HUES64 (cell line): ENCODE results near the gene MTCH1. TPM values are rescaled to one million over a fixed set of nuclear protein-coding genes. Genes with fewer than 3 reads are reported as not detected.

Experiments
- H3K27ac ChIP-seq: 2 replicates; pipeline ENCODE4 v1.7.0; 2013; ENCODE audit warnings: low read depth, low read length, inconsistent platforms
- H3K27me3 ChIP-seq: 2 replicates; pipeline ENCODE4 v1.6.1; 2013; ENCODE audit warnings: mild to moderate bottlenecking, low read length; ENCODE audit not compliant: insufficient read depth
- H3K36me3 ChIP-seq: 2 replicates; pipeline ENCODE4 v1.6.1; 2013; ENCODE audit warnings: mild to moderate bottlenecking, low read length; ENCODE audit not compliant: insufficient read depth
- H3K4me1 ChIP-seq: 2 replicates; pipeline ENCODE4 v1.6.1; 2013; ENCODE audit warnings: mild to moderate bottlenecking, low read length, moderate library complexity; ENCODE audit not compliant: insufficient read depth
- H3K4me3 ChIP-seq: 2 replicates; pipeline ENCODE4 v1.5.1; 2013; ENCODE audit warnings: mild to moderate bottlenecking, low read length, moderate library complexity
- H3K9ac ChIP-seq: 2 replicates; pipeline ENCODE4 v1.6.1; 2013; ENCODE audit warnings: mild to moderate bottlenecking, low read depth, low read length
- H3K9me3 ChIP-seq: 2 replicates; pipeline ENCODE4 v1.6.1; 2013; ENCODE audit warnings: low read depth, low read length; ENCODE audit not compliant: insufficient read depth
- WGBS: fragments of 150-250, 120-280 bp; methylation state at CpG from one replicate; pipeline ENCODE4 v1.1.7; 2013; ENCODE audit warnings: missing lambda C conversion rate; 5-methylcytosine and 5-hydroxymethylcytosine counted together
- polyA plus RNA-seq, 2 experiments: library from polyadenylated mRNA; stranded (reverse); fragments of 50-300 nt; gene quantifications; one replicate each; pipeline ENCODE4 v1.2.3, GENCODE V29; 2013

MTCH1 gene, protein sequence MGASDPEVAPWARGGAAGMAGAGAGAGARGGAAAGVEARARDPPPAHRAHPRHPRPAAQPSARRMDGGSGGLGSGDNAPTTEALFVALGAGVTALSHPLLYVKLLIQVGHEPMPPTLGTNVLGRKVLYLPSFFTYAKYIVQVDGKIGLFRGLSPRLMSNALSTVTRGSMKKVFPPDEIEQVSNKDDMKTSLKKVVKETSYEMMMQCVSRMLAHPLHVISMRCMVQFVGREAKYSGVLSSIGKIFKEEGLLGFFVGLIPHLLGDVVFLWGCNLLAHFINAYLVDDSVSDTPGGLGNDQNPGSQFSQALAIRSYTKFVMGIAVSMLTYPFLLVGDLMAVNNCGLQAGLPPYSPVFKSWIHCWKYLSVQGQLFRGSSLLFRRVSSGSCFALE
- 141 TPM for polyA plus RNA-seq (2013, experiment 1 of 2)
- 130 TPM for polyA plus RNA-seq (2013, experiment 2 of 2)

DNA sequence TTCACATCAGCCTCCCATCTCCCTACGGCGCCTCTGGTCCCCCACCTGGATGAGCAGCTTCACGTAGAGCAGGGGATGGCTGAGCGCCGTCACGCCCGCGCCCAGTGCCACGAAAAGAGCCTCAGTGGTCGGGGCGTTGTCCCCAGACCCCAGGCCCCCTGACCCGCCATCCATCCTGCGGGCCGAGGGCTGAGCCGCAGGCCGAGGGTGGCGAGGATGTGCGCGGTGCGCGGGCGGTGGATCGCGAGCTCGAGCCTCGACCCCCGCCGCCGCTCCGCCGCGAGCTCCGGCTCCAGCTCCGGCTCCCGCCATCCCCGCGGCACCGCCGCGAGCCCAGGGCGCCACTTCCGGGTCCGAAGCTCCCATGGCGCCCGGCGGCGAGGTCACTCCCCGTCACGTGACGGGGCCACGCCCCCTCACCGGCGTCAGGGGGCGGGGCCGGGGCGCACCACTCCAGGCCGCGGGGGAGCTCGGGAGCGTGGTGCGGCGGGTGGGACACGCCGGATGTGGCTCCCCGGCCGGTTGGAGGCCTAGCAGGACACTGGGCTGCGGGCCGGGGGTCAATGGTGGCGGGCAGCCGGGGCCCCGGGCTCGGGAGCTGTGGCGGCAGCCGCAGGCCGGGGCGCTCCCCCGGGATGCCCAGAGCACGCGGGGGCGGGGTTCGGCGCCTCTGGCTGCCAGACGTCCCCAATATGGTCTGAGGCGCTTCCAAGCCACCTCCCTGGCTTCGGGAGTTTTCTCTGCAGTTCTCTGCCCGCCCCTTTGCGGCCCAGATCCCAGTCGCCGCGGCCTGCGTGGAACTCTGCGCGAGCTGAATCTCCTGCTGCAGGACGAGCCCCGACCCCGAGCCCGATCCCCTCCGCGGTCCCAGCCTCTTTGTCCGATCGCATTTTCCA lies at the start of gene MTCH1:
Gene MTCH1, minus strand, starts transcription at position 389 of the 896 bp plus-strand sequence. Its CDS starts 23 bp downstream, at position 366.
- H3K36me3 ChIP-seq = no peaks in the 10 kb centered on the region
- under 1% methylated on average over 101 of the region's 101 CpGs for WGBS

DNA sequence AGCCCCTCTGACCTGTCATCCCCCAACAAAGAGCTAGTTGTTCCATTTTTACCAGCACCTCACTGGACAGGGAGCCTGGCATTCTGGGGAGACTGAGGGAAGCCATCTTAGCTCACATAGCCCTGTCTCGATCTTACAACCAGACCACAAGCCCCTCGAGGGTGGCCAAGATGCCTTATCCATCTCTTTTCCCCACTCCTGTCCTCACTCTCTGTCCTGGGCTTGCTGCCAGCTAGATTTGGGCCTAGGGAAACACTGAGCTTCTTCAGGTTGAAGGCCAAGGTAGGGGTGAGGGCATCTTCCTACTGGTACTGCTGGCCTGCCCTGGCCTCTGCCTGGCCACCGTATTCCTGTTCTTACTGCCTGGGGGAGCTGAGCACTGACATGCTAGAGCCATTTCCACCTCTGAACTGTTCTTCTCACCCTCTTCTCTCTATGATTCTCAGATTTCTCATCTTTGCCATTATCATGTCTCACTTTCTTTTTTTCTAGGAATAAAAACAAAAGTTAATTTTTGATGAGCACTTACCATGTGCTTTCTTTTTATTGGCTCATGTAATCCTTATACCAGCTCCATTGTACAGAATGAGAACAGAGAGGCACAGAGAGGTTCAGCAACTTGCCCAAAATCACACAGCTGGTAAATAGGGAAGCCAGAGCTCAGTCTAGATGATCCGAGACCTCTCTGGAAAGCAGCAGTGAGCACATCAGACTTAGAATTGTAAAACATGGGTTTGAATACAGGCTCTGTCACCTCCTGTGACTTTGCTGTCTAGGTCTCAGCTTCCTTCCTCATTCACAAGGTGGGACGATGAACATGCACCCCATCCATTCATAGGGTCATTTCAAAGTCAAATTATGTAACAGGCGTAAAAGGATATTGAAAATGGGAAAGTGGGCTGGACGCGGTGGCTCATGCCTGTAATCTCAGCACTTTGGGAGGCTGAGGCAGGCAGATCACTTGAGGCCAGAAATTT lies 48.1 kb upstream of the MTCH1 start:
- H3K4me3 ChIP-seq = no peak overlapping the region
- H3K4me1 ChIP-seq = peaks cover 4% of the 10 kb centered on the region; the same call in 1 of the 2 replicates
- no peaks in the 10 kb centered on the region for H3K36me3 ChIP-seq
- no peak overlapping the region for H3K27ac ChIP-seq
- no peaks in the 10 kb centered on the region for H3K27me3 ChIP-seq
- 86% methylated on average over 8 of the region's 8 CpGs for WGBS
- H3K9me3 ChIP-seq = peaks cover 10% of the 10 kb centered on the region
- no peak overlapping the region for H3K9ac ChIP-seq

More for the DNA sequence above, at the start of gene MTCH1:
- Histone ChIP-seq H3K27ac (peak within 1 kb of the TSS; percentile 87), H3K4me1 (peaks cover 24% of the 10 kb centered on the region), H3K27me3 (no peaks in the 10 kb centered on the region), H3K4me3 (peak within 1 kb of the TSS; percentile 88), H3K9ac (peak within 1 kb of the TSS; percentile 96), H3K9me3 (no peaks in the 10 kb centered on the region)

DNA sequence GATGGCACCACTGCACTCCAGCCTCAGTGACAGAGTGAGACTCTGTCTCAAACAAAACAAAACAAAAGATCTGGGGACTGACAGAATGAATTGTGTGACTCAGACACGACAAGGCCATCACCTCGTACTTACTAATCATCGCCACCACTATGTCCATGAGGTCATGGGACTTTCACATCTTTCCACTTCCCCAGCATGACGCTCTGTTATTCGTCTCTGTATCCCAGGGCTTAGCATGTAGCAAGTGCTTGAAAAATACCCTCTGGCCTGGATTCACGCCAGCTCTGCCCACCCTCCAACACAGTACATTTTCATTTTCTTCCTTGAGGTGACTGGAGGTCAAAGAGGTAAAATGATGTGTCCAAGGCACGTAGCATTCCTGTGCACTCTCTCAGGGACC lies 47.3 kb upstream of the MTCH1 start:
- no peaks in the 10 kb centered on the region for H3K36me3 ChIP-seq
- no peak overlapping the region for H3K4me3 ChIP-seq
- H3K4me1 ChIP-seq = 0 out of 2 replicates have a peak, but pooled peaks cover under 1% of the 10 kb centered on the region
- no peak overlapping the region for H3K9ac ChIP-seq
- 87% methylated on average over 7 of the region's 7 CpGs for WGBS
- no peaks in the 10 kb centered on the region for H3K27me3 ChIP-seq
- H3K27ac ChIP-seq = no peak overlapping the region
- H3K9me3 ChIP-seq = peaks cover 10% of the 10 kb centered on the region

DNA sequence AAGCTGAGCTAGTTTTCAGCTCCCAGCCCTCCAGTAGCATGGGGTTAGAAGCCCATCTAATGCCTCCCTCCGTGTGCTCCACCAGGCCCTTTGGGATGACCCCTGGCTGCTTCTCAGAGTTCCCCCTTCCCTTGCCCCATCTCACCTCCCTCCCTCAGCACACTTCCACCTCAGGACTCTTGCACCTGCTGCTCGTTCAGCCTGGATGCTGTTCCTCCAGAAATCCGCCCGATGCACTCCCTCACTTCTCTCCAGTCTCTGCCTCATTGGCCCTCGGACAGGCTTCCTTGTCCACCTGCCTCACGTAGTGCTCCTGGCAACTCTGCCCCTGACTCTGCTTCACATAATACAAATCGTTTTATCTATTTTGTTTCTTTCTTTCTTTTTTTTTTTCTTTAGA lies 46.2 kb upstream of the MTCH1 start:
- H3K36me3 ChIP-seq = no peaks in the 10 kb centered on the region
- no peaks in the 10 kb centered on the region for H3K4me1 ChIP-seq
- H3K27ac ChIP-seq = no peak overlapping the region
- H3K9me3 ChIP-seq = peaks cover 10% of the 10 kb centered on the region
- no peak overlapping the region for H3K9ac ChIP-seq
- WGBS = 90% methylated on average over 7 of the region's 7 CpGs
- no peaks in the 10 kb centered on the region for H3K27me3 ChIP-seq
- H3K4me3 ChIP-seq = no peak overlapping the region

DNA sequence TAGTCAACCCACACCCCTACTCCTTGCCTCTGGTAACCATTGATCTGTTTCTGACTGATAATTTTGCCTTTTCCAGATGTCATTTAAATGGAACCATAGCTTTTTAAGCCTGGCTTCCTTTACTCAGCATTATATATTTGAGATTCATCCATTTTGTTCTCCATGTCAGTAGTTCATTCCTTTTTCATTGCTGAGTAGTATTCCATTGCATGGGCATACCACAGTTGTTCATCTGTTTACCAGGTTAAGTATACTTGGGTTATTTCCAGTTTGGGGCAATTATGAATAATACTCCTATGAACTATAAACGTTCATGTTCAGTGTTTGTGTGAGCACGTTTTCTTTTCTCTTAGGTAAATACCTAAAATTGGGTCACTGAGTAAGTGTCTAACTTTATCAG lies 44.6 kb upstream of the MTCH1 start:
- Histone ChIP-seq H3K27ac (no peak overlapping the region), H3K27me3 (no peaks in the 10 kb centered on the region), H3K4me3 (no peak overlapping the region), H3K4me1 (no peaks in the 10 kb centered on the region), H3K9me3 (peaks cover 10% of the 10 kb centered on the region), H3K36me3 (no peaks in the 10 kb centered on the region), H3K9ac (no peak overlapping the region)
- WGBS = 94% methylated on average over 2 of the region's 2 CpGs

DNA sequence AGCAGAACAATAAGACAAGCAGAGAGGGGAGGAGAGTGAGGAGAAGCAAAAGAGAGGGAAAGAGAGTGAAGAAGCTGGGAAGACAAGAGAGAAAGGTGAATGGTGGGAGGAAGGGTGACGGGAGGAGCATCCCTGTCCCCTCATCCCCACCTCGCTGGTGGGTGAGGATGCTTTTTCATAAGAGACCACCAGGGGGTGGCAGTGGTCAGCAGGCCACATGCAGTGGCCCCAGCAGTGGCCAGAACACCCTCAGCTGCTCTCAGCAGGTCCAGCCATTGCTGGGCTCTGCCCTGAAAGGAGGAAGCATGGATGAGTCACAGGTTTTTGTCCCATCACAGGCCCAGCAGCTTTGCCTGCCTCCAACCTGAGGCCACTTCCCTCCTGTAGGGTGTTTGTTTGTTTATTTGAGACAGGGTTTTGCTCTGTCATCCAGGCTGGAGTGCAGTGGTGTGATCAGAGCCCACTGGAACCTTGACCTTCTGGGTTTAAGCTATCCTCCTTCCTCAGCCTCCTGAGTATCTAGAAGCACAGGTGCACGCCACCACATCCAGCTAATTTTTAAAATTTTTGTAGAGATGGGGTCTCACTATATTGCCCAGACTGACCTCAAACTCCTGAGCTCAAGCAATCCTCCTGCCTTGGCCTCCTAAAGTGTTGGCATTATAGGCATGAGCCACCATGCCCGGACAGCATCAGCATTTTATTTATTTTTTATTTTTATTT lies 43.4 kb upstream of the MTCH1 start:
- no peak overlapping the region for H3K4me3 ChIP-seq
- no peak overlapping the region for H3K9ac ChIP-seq
- H3K4me1 ChIP-seq = no peaks in the 10 kb centered on the region
- no peak overlapping the region for H3K27ac ChIP-seq
- H3K9me3 ChIP-seq = peaks cover 10% of the 10 kb centered on the region
- 33% methylated on average over 1 of the region's 4 CpGs for WGBS
- no peaks in the 10 kb centered on the region for H3K36me3 ChIP-seq
- H3K27me3 ChIP-seq = no peaks in the 10 kb centered on the region

DNA sequence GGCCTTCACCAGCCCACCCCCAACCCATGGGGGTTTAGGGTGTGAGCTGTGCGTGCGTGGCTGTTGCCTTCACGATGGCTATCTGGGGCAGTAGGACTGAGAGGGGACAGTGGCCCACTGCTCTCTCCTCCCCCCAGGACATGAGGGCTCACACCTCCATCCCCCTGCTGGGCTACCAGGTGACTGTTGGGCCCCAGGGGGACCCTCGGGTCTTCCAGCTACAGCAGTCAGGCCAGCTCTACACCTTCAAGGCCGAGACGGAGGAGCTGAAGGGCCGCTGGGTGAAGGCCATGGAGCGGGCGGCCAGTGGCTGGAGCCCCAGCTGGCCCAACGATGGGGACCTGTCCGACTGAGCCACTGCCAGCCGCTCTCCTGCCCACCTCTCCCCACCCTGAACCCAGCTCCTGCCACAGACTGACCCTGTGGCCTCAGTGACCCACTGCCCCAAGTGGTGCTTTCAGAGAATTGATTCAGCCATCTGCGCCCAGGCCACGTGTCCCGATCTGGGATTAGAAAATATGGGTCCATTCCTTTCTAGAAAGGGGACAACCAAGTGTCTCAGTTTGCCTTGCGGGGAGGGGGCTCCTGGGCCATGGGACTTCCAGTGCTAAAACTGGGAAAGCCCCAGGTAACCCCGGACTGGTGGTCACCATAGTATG lies 41.9 kb upstream of the MTCH1 start:
- no peaks in the 10 kb centered on the region for H3K36me3 ChIP-seq
- no peak overlapping the region for H3K27ac ChIP-seq
- no peaks in the 10 kb centered on the region for H3K27me3 ChIP-seq
- no peaks in the 10 kb centered on the region for H3K4me1 ChIP-seq
- no peak overlapping the region for H3K4me3 ChIP-seq
- peaks cover 10% of the 10 kb centered on the region for H3K9me3 ChIP-seq
- WGBS = 93% methylated on average over 17 of the region's 17 CpGs
- H3K9ac ChIP-seq = no peak overlapping the region

DNA sequence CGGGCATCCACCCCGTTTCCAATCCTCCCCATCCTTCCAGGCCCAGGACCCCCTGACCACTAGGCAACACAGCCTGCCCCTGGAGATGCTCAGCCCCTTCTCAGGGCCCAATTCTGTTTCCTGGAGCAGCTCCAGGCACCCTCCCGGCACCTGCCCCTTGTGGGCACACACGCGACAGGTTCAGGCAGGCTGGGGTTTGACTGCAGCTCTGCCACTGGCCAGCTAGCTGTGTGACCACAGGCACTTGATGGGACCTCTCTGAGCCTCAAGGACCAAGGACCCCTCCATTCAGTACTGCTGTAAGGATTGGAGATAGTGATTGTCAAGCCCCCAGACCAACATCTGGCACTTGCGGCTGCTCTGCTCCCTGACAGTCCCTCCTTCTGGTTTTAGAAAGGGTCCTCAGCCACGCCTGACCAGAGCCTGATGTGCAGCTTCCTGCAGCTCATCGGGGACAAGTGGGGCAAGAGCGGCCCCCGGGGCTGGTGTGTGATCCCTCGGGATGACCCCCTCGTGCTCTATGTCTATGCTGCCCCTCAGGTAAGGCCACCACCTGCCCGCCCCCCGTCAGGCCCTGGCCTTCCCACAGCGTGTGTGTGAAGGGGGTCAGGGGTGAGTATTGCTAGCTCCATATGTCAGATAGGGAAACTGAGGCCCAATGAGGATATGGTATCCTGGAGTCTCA lies 41.2 kb upstream of the MTCH1 start:
- H3K4me1 ChIP-seq = no peaks in the 10 kb centered on the region

DNA sequence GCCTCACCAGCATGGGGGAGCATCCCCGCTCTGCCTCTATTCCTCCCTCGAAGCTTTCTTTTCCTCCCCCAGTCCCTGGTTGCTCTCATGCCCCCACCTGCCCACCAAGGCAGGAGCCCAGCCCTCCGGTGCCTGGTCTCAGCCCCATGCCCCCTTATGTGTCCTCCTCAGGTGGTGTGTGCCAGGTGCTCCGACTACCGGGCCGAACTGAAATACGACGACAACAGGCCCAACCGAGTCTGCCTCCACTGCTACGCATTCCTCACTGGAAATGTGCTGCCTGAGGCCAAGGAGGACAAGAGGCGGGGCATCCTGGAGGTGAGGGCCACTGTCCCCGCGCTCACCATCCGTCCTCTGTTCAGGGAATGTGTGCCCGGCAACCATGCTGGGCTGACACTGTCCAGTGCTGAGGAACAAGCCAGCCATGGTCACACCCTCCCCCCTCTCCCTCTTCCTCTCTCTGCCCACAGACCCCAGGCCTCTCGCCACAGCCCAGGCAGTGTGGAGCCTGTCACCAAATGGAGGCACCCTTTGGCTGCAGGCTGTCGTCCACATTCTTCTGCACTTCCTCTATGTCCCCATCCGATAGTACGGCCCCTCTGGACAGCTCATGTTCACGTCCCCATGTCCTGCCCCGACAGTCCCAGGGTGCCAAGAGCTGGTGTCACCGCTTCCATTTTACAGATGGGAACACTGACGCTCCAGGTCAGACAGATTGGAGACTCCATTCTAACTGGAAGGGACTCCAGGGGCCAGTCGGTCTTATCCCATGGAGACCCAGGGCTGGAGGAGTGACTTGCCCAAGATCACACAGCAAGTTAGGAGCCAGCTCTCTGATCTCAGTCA lies 39.8 kb upstream of the MTCH1 start:
- no peak overlapping the region for H3K9ac ChIP-seq

More for the DNA sequence above, 41.2 kb upstream of the MTCH1 start:
- no peaks in the 10 kb centered on the region for H3K27me3 ChIP-seq
- H3K9me3 ChIP-seq = peaks cover 10% of the 10 kb centered on the region
- no peak overlapping the region for H3K4me3 ChIP-seq
- 92% methylated on average over 15 of the region's 15 CpGs for WGBS
- H3K9ac ChIP-seq = no peak overlapping the region
- H3K27ac ChIP-seq = no peak overlapping the region
- H3K36me3 ChIP-seq = no peaks in the 10 kb centered on the region

More for the DNA sequence above, 39.8 kb upstream of the MTCH1 start:
- H3K27ac ChIP-seq = no peak overlapping the region
- no peaks in the 10 kb centered on the region for H3K27me3 ChIP-seq
- no peaks in the 10 kb centered on the region for H3K36me3 ChIP-seq
- 90% methylated on average over 24 of the region's 24 CpGs for WGBS
- peaks cover 7% of the 10 kb centered on the region for H3K9me3 ChIP-seq
- no peak overlapping the region for H3K4me3 ChIP-seq
- peaks cover 6% of the 10 kb centered on the region for H3K4me1 ChIP-seq
